CD4-positive, alpha-beta T cell treated with Interferon alpha-2 for 1 hour (primary cell): ENCODE results near the gene PRUNE2.
A peak's percentile ranks its signal among the peaks of the same experiment; 100 is the strongest.
"Not testable (repeated sequence)": the region's sequence is repeated elsewhere in the genome, so short reads cannot be mapped to it uniquely, and the experiment has no call there.

Experiments
- DNase-seq, 2 donors: peaks; one replicate each; pipeline ENCODE4 v3.0.0-alpha.2; 2020 to 2022

Gene PRUNE2

GRCh38 chr9:76691517-76692313, 214.2 kb downstream of the PRUNE2 start:
- DNase-seq: no peak

GRCh38 chr9:76690973-76691370, 214.9 kb downstream of the PRUNE2 start:
- no peak for DNase-seq

GRCh38 chr9:76690246-76690972, 215.5 kb downstream of the PRUNE2 start:
- no peak for DNase-seq

GRCh38 chr9:76688471-76689238, 217.3 kb downstream of the PRUNE2 start:
- no peak for DNase-seq

GRCh38 chr9:76687861-76688391, 218.0 kb downstream of the PRUNE2 start:
- peak in 1 of 2 donors; percentile 9 for DNase-seq

GRCh38 chr9:76686756-76687155, 219.2 kb downstream of the PRUNE2 start:
- DNase-seq: no peak

GRCh38 chr9:76684213-76684612, 221.7 kb downstream of the PRUNE2 start:
- no peak for DNase-seq

- DNase-seq: no peak
Measured at GRCh38 chr9:76681556-76681955, 224.4 kb downstream of the PRUNE2 start.

GRCh38 chr9:76680716-76681425, 225.0 kb downstream of the PRUNE2 start:
- DNase-seq: no peak

GRCh38 chr9:76677481-76678055, 228.3 kb downstream of the PRUNE2 start:
- DNase-seq: no peak

GRCh38 chr9:76676857-76677256, 229.1 kb downstream of the PRUNE2 start:
- DNase-seq: no peak

- no peak for DNase-seq
Measured at GRCh38 chr9:76667521-76667957, 238.4 kb downstream of the PRUNE2 start.

GRCh38 chr9:76665966-76666365, 239.9 kb downstream of the PRUNE2 start:
- not testable (repeated sequence) for DNase-seq

GRCh38 chr9:76665458-76665857, 240.5 kb downstream of the PRUNE2 start:
- DNase-seq: no peak

- DNase-seq: no peak
Measured at GRCh38 chr9:76664120-76664519, 241.8 kb downstream of the PRUNE2 start.

- DNase-seq: no peak
Measured at GRCh38 chr9:76662476-76663281, 243.2 kb downstream of the PRUNE2 start.

GRCh38 chr9:76658510-76659231, 247.2 kb downstream of the PRUNE2 start:
- DNase-seq: peak in 1 of 2 donors; percentile 65

- DNase-seq: no peak
Measured at GRCh38 chr9:76657265-76657664, 248.6 kb downstream of the PRUNE2 start.

GRCh38 chr9:76655971-76656370, 249.9 kb downstream of the PRUNE2 start:
- no peak for DNase-seq

- DNase-seq: peak in 1 of 2 donors; percentile 26
Measured at GRCh38 chr9:76655121-76655541, 250.8 kb downstream of the PRUNE2 start.
